ENCODE data around the gene MYO1E. TPM values are rescaled to one million over a fixed set of nuclear protein-coding genes. Genes with fewer than 3 reads are reported as not detected.
"Not testable (repeated sequence)": the region's sequence is repeated elsewhere in the genome, so short reads cannot be mapped to it uniquely, and the experiment has no call there.

MYO1E gene
- total RNA-seq, 2 donors from 2014 or later = 47.8 to 65.6 TPM

- WGBS, 2 experiments (ENCODE audit: insufficient coverage in 1 of 2, insufficient read length in 1 of 2) = 79 to 87% methylated on average over 6 to 11 of the region's 11 CpGs
- peaks cover 13% of the 10 kb centered on the region for H3K36me3 ChIP-seq (ENCODE audit: control insufficient read depth, insufficient read depth, low read length)
- H3K9ac ChIP-seq (ENCODE audit: extremely low read depth, low read length, poor library complexity, severe bottlenecking) = no peak overlapping the region
- TF ChIP-seq CTCF (conservative IDR thresholded peaks at IDR 0.05) = no peak
- Mint-ChIP-seq H3K4me1 (peaks cover 16% of the 10 kb centered on the region), H3K9me3 (no peaks in the 10 kb centered on the region), H3K27me3 (ENCODE audit: insufficient read depth) (no peaks in the 10 kb centered on the region), H3K36me3 (ENCODE audit: low read depth) (peaks cover 14% of the 10 kb centered on the region), H3K27ac (no peak overlapping the region), H3K4me3 (no peak overlapping the region)
- H3K27me3 ChIP-seq (ENCODE audit: control insufficient read depth, insufficient read depth, low read length, poor library complexity, severe bottlenecking) = no peaks in the 10 kb centered on the region
- peak; percentile 35 for DNase-seq
- peaks cover 4% of the 10 kb centered on the region for H3K4me1 ChIP-seq (ENCODE audit: control insufficient read depth, insufficient read depth, low read length)
- no peak overlapping the region for H3K4me3 ChIP-seq (ENCODE audit: low read length)
- H3K9me3 ChIP-seq (ENCODE audit: control insufficient read depth, low read length) = no peaks in the 10 kb centered on the region
- no peak overlapping the region for H3K27ac ChIP-seq (ENCODE audit: low read depth, low read length)
Observed at GRCh38 chr15:59166601-59167265, 205.9 kb downstream of the MYO1E start.

GRCh38 chr15:59166166-59166565 lies 206.5 kb downstream of the MYO1E start:
- Mint-ChIP-seq H3K9me3 (no peaks in the 10 kb centered on the region), H3K27ac (no peak overlapping the region), H3K4me3 (no peak overlapping the region), H3K36me3 (ENCODE audit: low read depth) (peaks cover 16% of the 10 kb centered on the region), H3K27me3 (ENCODE audit: insufficient read depth) (no peaks in the 10 kb centered on the region), H3K4me1 (peaks cover 16% of the 10 kb centered on the region)
- Histone ChIP-seq H3K27me3 (ENCODE audit: control insufficient read depth, insufficient read depth, low read length, poor library complexity, severe bottlenecking) (no peaks in the 10 kb centered on the region), H3K36me3 (ENCODE audit: control insufficient read depth, insufficient read depth, low read length) (peaks cover 17% of the 10 kb centered on the region), H3K27ac (ENCODE audit: low read depth, low read length) (no peak overlapping the region), H3K4me1 (ENCODE audit: control insufficient read depth, insufficient read depth, low read length) (peaks cover 4% of the 10 kb centered on the region), H3K9me3 (ENCODE audit: control insufficient read depth, low read length) (no peaks in the 10 kb centered on the region), H3K9ac (ENCODE audit: extremely low read depth, low read length, poor library complexity, severe bottlenecking) (no peak overlapping the region), H3K4me3 (ENCODE audit: low read length) (no peak overlapping the region)
- 74 to 100% methylated on average over 3 to 4 of the region's 4 CpGs for WGBS, 2 experiments (ENCODE audit: insufficient coverage in 1 of 2, insufficient read length in 1 of 2)
- TF ChIP-seq CTCF (conservative IDR thresholded peaks at IDR 0.05) = no peak
- DNase-seq = peak; percentile 14

- H3K27me3 ChIP-seq (ENCODE audit: control insufficient read depth, insufficient read depth, low read length, poor library complexity, severe bottlenecking) = no peaks in the 10 kb centered on the region
- Mint-ChIP-seq H3K27me3 (ENCODE audit: insufficient read depth) (no peaks in the 10 kb centered on the region), H3K27ac (peak overlapping the region; percentile 44), H3K9me3 (no peaks in the 10 kb centered on the region), H3K36me3 (ENCODE audit: low read depth) (peaks cover 17% of the 10 kb centered on the region), H3K4me1 (peaks cover 15% of the 10 kb centered on the region), H3K4me3 (no peak overlapping the region)
- no peak for TF ChIP-seq CTCF (conservative IDR thresholded peaks at IDR 0.05)
- WGBS, 2 experiments (ENCODE audit: insufficient coverage in 1 of 2, insufficient read length in 1 of 2) = 93 to 94% methylated on average over 3 of the region's 3 CpGs
- DNase-seq = peak; percentile 24
- peaks cover 3% of the 10 kb centered on the region for H3K4me1 ChIP-seq (ENCODE audit: control insufficient read depth, insufficient read depth, low read length)
- no peak overlapping the region for H3K9ac ChIP-seq (ENCODE audit: extremely low read depth, low read length, poor library complexity, severe bottlenecking)
- H3K36me3 ChIP-seq (ENCODE audit: control insufficient read depth, insufficient read depth, low read length) = peaks cover 17% of the 10 kb centered on the region
- H3K4me3 ChIP-seq (ENCODE audit: low read length) = no peak overlapping the region
- H3K27ac ChIP-seq (ENCODE audit: low read depth, low read length) = no peak overlapping the region
- no peaks in the 10 kb centered on the region for H3K9me3 ChIP-seq (ENCODE audit: control insufficient read depth, low read length)
Observed at GRCh38 chr15:59165726-59166125, 206.9 kb downstream of the MYO1E start.

- H3K27ac ChIP-seq (ENCODE audit: low read depth, low read length); H3K4me1 ChIP-seq (ENCODE audit: control insufficient read depth, insufficient read depth, low read length); H3K9me3 ChIP-seq (ENCODE audit: control insufficient read depth, low read length); H3K4me3 Mint-ChIP-seq; DNase-seq; H3K4me1 Mint-ChIP-seq; H3K27me3 Mint-ChIP-seq (ENCODE audit: insufficient read depth); H3K27me3 ChIP-seq (ENCODE audit: control insufficient read depth, insufficient read depth, low read length, poor library complexity, severe bottlenecking); H3K9me3 Mint-ChIP-seq; H3K4me3 ChIP-seq (ENCODE audit: low read length); H3K9ac ChIP-seq (ENCODE audit: extremely low read depth, low read length, poor library complexity, severe bottlenecking); H3K27ac Mint-ChIP-seq: not testable (repeated sequence)
- 90 to 97% methylated on average over 4 to 8 of the region's 8 CpGs for WGBS, 2 experiments (ENCODE audit: insufficient coverage in 1 of 2, insufficient read length in 1 of 2)
- peaks cover 26% of the 10 kb centered on the region for H3K36me3 ChIP-seq (ENCODE audit: control insufficient read depth, insufficient read depth, low read length)
- H3K36me3 Mint-ChIP-seq (ENCODE audit: low read depth) = peaks cover 30% of the 10 kb centered on the region
Observed at GRCh38 chr15:59162080-59162479, 210.6 kb downstream of the MYO1E start.
